ENCODE measurements around the gene ASIC3. TPM values are rescaled to one million over a fixed set of nuclear protein-coding genes. Genes with fewer than 3 reads are reported as not detected.

Gene ASIC3
- total RNA-seq, 4 donors from 2014 or later, result 2.5 to 10.7 (median 5.0) TPM

GRCh38 chr7:151028131-151028947, 20.0 kb upstream of the ASIC3 start, which contains the start of gene ABCB8:
TSS of gene ABCB8 (plus strand) at chr7:151028450. CDS start at chr7:151028516, 66 bp downstream.
- Histone ChIP-seq H3K4me3 (peak within 1 kb of the TSS; percentile 62 to 94 (median 76)), H3K9me3 (no peaks in the 10 kb centered on the region), H3K36me3 (no peaks in the 10 kb centered on the region), H3K27ac (peak within 1 kb of the TSS; percentile 76 to 92 (median 85)), H3K4me1 (peaks cover 0 to 10% (median 3%) of the 10 kb centered on the region in 4 donors), H3K27me3 (no peaks in the 10 kb centered on the region)
- DNase-seq, result peak; percentile 97 to 100 (median 98)
- TF ChIP-seq CTCF (IDR thresholded peaks at IDR 0.05), result peak in 5 of 6 experiments; percentile 36 to 76 (median 66)
- TF ChIP-seq POLR2A (IDR thresholded peaks at IDR 0.05), result peak; percentile 46 to 66

- H3K4me1 ChIP-seq, result peaks cover 0 to 10% (median 3%) of the 10 kb centered on the region in 4 donors
- DNase-seq, result no peak
Measured at GRCh38 chr7:151028948-151029501, 19.3 kb upstream of the ASIC3 start.

DNA sequence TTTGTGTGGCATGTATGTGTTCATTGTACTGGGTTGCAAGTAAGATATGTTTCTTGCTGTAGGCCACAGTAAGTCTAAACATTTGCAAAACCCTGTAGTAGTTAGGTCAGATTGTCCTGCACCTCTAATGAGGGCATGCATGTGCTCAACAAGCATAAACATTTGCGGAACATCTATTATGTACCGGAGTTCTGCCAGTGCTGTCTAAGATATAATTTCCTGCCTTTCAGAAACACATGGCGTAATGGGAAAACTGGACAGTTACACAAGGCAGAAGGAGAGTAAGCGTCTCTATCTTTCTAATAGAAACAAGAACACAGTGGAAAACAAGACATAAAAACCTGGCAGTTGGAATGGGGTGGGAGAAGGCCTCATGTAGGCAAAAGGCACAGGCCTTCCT, 17.3 kb upstream of the ASIC3 start:
- Histone ChIP-seq H3K27ac (peak overlapping the region in 1 of 4 donors; percentile 16), H3K4me3 (no peak overlapping the region)

More at GRCh38 chr7:151028948-151029501, 19.3 kb upstream of the ASIC3 start:
- peak overlapping the region; percentile 62 to 94 (median 76) for H3K4me3 ChIP-seq
- H3K27ac ChIP-seq, result peak overlapping the region; percentile 76 to 92 (median 85)
- H3K27me3 ChIP-seq, result no peaks in the 10 kb centered on the region
- H3K36me3 ChIP-seq, result peaks cover 0 to 3% (median 0%) of the 10 kb centered on the region in 3 donors
- no peaks in the 10 kb centered on the region for H3K9me3 ChIP-seq
- TF ChIP-seq POLR2A (IDR thresholded peaks at IDR 0.05), result no peak
- no peak for TF ChIP-seq CTCF (IDR thresholded peaks at IDR 0.05)

DNA sequence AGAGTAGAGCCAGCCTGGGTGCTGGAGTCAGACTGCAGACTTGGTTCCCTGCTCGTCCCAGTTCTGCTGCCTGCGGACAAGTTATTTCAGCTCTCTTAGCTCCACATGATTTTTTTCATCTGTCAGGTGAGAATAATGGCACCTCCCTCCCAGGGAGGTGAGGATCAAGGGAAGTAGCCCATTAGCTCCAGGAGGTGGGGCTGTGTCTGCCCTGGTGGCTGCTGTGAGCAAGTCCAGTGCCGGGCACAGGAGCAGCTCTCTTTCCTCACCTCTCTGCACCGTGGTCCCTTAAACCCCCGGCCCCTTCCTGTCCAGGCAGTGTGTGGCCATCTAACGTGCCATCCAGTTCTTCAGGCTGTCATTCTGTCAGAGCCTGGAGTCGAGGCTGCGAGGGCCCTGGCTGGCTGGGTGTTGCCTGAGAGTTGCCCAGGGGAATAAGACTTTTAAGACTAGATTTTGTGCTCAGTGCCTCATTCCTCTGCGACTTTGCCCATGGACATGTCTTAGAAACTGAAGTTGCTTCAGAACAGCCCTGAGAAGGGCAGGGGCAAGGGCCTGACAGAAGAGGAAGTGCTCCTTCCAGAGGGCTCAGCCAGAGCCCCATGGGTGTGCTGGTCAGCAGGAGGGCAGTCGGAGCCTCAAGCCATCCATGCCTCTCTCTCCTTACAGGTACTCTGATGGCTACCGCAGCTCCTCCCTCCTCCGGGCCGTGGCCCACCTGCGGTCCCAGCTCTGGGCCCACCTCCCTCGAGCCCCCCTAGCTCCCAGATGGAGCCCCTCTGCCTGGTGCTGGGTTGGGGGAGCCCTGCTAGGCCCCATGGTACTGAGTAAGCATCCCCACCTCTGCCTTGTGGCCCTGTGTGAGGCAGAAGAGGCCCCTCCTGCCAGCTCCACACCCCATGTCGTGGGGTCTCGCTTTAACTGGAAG, 15.1 kb upstream of the ASIC3 start:
- no peak overlapping the region for H3K27ac ChIP-seq
- no peaks in the 10 kb centered on the region for H3K9me3 ChIP-seq
- DNase-seq, result no peak
- peaks cover 0 to 35% (median 0%) of the 10 kb centered on the region in 3 donors for H3K36me3 ChIP-seq
- no peak for TF ChIP-seq CTCF (IDR thresholded peaks at IDR 0.05)
- no peaks in the 10 kb centered on the region for H3K27me3 ChIP-seq
- H3K4me3 ChIP-seq, result no peak overlapping the region
- peaks cover 0 to 5% (median 3%) of the 10 kb centered on the region in 4 donors for H3K4me1 ChIP-seq

More for the DNA sequence above, 17.3 kb upstream of the ASIC3 start:
- peaks cover 0 to 10% (median 3%) of the 10 kb centered on the region in 4 donors for H3K4me1 ChIP-seq
- no peak for DNase-seq
- H3K36me3 ChIP-seq, result peaks cover 0 to 22% (median 0%) of the 10 kb centered on the region in 3 donors
- no peak for TF ChIP-seq CTCF (IDR thresholded peaks at IDR 0.05)
- TF ChIP-seq POLR2A (IDR thresholded peaks at IDR 0.05), result no peak
- H3K27me3 ChIP-seq, result no peaks in the 10 kb centered on the region
- H3K9me3 ChIP-seq, result no peaks in the 10 kb centered on the region

- Histone ChIP-seq H3K4me1 (peaks cover under 1 to 5% (median 3%) of the 10 kb centered on the region in 4 donors), H3K36me3 (peaks cover 0 to 35% (median 0%) of the 10 kb centered on the region in 3 donors), H3K9me3 (no peaks in the 10 kb centered on the region), H3K4me3 (no peak overlapping the region), H3K27me3 (no peaks in the 10 kb centered on the region), H3K27ac (no peak overlapping the region)
- TF ChIP-seq CTCF (IDR thresholded peaks at IDR 0.05) (no peak), POLR2A (IDR thresholded peaks at IDR 0.05) (no peak)
- DNase-seq, result no peak
Measured at GRCh38 chr7:151033864-151034249, 14.5 kb upstream of the ASIC3 start.

Data from Peyer's patch (tissue), 4 donors.